HepG2 (cell line): Measurements from ENCODE around the gene TAS1R3.

ENCODE experiments used
- ATM ChIP-seq: fragments of 450-650 bp; IDR thresholded peaks from 2 replicates; pipeline ENCODE4 v1.7.1; 2017; ENCODE audit warnings: mild to moderate bottlenecking, borderline replicate concordance
- GABPB1 ChIP-seq: IDR thresholded peaks from 2 replicates; pipeline ENCODE4 v1.6.1; 2016; ENCODE audit warnings: mild to moderate bottlenecking, missing genetic modification reagents, moderate library complexity, missing compliant biosample characterization
- MAX ChIP-seq: IDR thresholded peaks from 2 replicates; pipeline ENCODE4 v1.6.1; 2012; ENCODE audit warnings: inconsistent platforms
- ZBTB3 ChIP-seq: sonication (generic); formaldehyde crosslinking; IDR thresholded peaks from 2 replicates; pipeline ENCODE4 v1.4.0; 2020; ENCODE audit warnings: low read depth, mild to moderate bottlenecking, moderate library complexity, missing genetic modification reagents, borderline replicate concordance

DNA sequence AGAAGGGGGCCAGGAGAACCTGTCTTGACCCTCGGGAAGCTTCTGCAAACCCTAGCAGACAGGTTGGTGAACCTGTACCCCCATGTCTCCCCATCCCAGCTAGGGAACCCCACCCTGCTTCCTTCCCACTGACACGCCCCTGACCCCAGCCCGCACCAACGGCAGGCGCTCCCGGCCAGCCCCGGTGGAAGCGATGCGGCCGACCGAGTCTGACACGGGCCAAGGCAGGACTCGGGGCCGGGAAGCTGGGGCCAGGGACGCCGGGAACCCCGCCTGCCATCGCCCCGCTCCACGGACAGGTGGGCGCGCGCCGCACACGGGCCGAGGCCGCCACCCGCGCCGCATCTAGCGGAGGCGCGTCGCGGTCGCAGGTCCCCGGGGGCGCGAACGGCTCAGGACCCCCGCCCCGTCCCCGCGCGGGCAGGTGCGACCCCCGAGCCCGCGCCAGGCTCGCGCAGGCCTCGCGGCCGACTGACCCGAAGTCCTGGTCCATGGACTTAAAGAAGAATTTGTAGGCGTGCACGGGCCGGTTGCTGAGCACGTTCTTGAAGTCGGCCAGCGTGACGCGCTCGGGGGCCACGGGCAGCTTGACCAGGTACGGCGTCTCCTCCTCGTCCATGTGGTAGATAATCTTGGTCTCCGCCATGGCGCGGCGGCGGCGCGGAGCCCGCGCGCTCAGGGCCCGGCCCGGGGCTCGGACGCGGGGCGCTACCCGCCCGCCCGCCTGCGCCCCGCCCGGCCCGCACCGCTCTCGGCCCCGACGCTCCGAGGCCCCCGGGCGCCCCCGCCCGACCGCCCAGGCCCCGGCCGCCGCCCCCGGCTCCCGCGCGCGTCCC lies 17.6 kb downstream of the TAS1R3 start:
- no peak for TF ChIP-seq GABPB1 (CRISPR knock-in tag)
- TF ChIP-seq MAX, result no peak; the same call in 1 of the 2 replicates
- TF ChIP-seq ATM, result no peak
- no peak for TF ChIP-seq ZBTB3 (CRISPR knock-in tag)
